Nephron progenitor cell (in vitro differentiated cells): ENCODE data around the gene ZNF280C.

Source experiments
- DNase-seq: peaks from one replicate; pipeline ENCODE4 v3.0.0; 2021
- H3K27ac Mint-ChIP-seq: 2 replicates; pipeline ENCODE4 v1.8.0; 2021; ENCODE audit warnings: mild to moderate bottlenecking, moderate library complexity, mixed read lengths
- H3K27me3 Mint-ChIP-seq: 2 replicates; pipeline ENCODE4 v1.8.0; 2021; ENCODE audit warnings: mild to moderate bottlenecking, low read depth, mixed read lengths; ENCODE audit not compliant: poor library complexity
- H3K36me3 Mint-ChIP-seq: 2 replicates; pipeline ENCODE4 v1.8.0; 2021; ENCODE audit warnings: low read depth, mixed read lengths
- H3K4me1 Mint-ChIP-seq: 2 replicates; pipeline ENCODE4 v1.8.0; 2021; ENCODE audit warnings: mixed read lengths
- H3K4me3 Mint-ChIP-seq: 2 replicates; pipeline ENCODE4 v1.8.0; 2021; ENCODE audit warnings: mild to moderate bottlenecking, moderate library complexity, mixed read lengths
- H3K9me3 Mint-ChIP-seq: 2 replicates; pipeline ENCODE4 v1.8.0; 2021; ENCODE audit warnings: mild to moderate bottlenecking, moderate library complexity, mixed read lengths
- CTCF ChIP-seq: fragments of 200-600 bp; sonication (generic); IDR thresholded peaks from 2 replicates; pipeline ENCODE4 v1.5.0; 2021; ENCODE audit warnings: antibody characterized with exemption

ZNF280C gene

GRCh38 chrX:130166503-130166777, 102.3 kb downstream of the ZNF280C start:
- H3K27me3 Mint-ChIP-seq: peaks cover 16% of the 10 kb centered on the region
- peak overlapping the region; percentile 98 for H3K27ac Mint-ChIP-seq
- H3K9me3 Mint-ChIP-seq: peaks cover 52% of the 10 kb centered on the region
- H3K4me1 Mint-ChIP-seq: peaks cover 40% of the 10 kb centered on the region
- TF ChIP-seq CTCF: no peak
- DNase-seq: no peak
- H3K4me3 Mint-ChIP-seq: peak overlapping the region; percentile 91
- H3K36me3 Mint-ChIP-seq: peaks cover 11% of the 10 kb centered on the region

GRCh38 chrX:130165703-130166502, 102.8 kb downstream of the ZNF280C start, which contains the start of gene AIFM1:
Gene AIFM1 (minus strand): TSS chrX:130165841. CDS start chrX:130165656, 185 bp downstream.
- peaks cover 52% of the 10 kb centered on the region for H3K9me3 Mint-ChIP-seq
- H3K36me3 Mint-ChIP-seq: peaks cover 11% of the 10 kb centered on the region
- no peak for TF ChIP-seq CTCF
- peaks cover 14% of the 10 kb centered on the region for H3K27me3 Mint-ChIP-seq
- peak within 1 kb of the TSS; percentile 98 for H3K27ac Mint-ChIP-seq
- peaks cover 40% of the 10 kb centered on the region for H3K4me1 Mint-ChIP-seq
- DNase-seq: peak; percentile 89
- H3K4me3 Mint-ChIP-seq: peak within 1 kb of the TSS; percentile 91

- H3K27me3 Mint-ChIP-seq: peaks cover 8% of the 10 kb centered on the region
- H3K4me3 Mint-ChIP-seq: peak overlapping the region; percentile 91
- DNase-seq: no peak
- no peak for TF ChIP-seq CTCF
- H3K4me1 Mint-ChIP-seq: peaks cover 38% of the 10 kb centered on the region
- peaks cover 11% of the 10 kb centered on the region for H3K36me3 Mint-ChIP-seq
- H3K27ac Mint-ChIP-seq: peak overlapping the region; percentile 98
- peaks cover 49% of the 10 kb centered on the region for H3K9me3 Mint-ChIP-seq
These were observed 103.5 kb downstream of the ZNF280C start for GRCh38 chrX:130165181-130165702.

GRCh38 chrX:130163398-130163797, 105.3 kb downstream of the ZNF280C start:
- no peak for DNase-seq
- Mint-ChIP-seq H3K36me3 (peaks cover 11% of the 10 kb centered on the region), H3K9me3 (peaks cover 46% of the 10 kb centered on the region), H3K4me3 (peak overlapping the region; percentile 54), H3K27ac (no peak overlapping the region), H3K27me3 (peaks cover 4% of the 10 kb centered on the region), H3K4me1 (peaks cover 36% of the 10 kb centered on the region)
- no peak for TF ChIP-seq CTCF

- DNase-seq: no peak
- H3K9me3 Mint-ChIP-seq: peaks cover 38% of the 10 kb centered on the region
- H3K27ac Mint-ChIP-seq: no peak overlapping the region
- no peak overlapping the region for H3K4me3 Mint-ChIP-seq
- TF ChIP-seq CTCF: no peak
- H3K36me3 Mint-ChIP-seq: peaks cover 11% of the 10 kb centered on the region
- H3K27me3 Mint-ChIP-seq: peaks cover 4% of the 10 kb centered on the region
- peaks cover 36% of the 10 kb centered on the region for H3K4me1 Mint-ChIP-seq
These were observed 106.5 kb downstream of the ZNF280C start for GRCh38 chrX:130162094-130162735.
